HG02938 (cell line): ENCODE measurements around the gene C14orf132.

Source experiments
- ATAC-seq: cut with Tn5 transposase; IDR thresholded peaks from one replicate; pipeline ENCODE4 v1.9.1; 2021; ENCODE audit warnings: mild to moderate bottlenecking, moderate library complexity; ENCODE audit not compliant: unreplicated experiment

Gene C14orf132

DNA sequence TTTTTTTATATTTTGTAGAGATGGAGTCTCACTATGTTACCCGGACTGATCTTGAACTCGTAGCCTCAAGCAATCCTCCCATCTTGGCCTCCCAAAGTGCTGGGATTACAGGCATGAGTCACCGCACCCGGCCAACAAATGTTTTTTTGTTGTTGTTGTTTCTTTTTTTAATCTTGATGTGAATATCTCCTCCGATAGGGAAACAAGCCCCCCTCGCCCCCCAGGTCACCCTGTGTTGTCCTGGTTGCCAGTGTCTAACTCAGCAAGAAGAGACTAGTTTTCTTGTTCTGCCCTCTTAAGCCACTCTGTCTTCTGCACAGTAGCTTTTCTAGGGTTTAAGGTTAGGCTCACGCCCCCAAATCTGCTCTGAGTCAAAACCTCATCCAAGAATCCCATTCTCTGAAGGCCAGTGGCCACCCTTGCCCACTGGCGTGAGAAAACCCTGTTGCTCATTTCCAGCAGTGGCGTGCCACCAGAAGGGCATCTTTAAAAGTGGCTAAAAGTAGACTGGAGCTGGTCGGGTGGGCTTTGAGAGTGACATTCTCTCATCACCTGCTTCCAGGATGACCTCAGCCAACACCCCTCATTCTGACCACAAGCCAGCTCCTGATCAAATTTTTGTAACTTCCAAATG, 42.7 kb downstream of the C14orf132 start:
- no peak for ATAC-seq

DNA sequence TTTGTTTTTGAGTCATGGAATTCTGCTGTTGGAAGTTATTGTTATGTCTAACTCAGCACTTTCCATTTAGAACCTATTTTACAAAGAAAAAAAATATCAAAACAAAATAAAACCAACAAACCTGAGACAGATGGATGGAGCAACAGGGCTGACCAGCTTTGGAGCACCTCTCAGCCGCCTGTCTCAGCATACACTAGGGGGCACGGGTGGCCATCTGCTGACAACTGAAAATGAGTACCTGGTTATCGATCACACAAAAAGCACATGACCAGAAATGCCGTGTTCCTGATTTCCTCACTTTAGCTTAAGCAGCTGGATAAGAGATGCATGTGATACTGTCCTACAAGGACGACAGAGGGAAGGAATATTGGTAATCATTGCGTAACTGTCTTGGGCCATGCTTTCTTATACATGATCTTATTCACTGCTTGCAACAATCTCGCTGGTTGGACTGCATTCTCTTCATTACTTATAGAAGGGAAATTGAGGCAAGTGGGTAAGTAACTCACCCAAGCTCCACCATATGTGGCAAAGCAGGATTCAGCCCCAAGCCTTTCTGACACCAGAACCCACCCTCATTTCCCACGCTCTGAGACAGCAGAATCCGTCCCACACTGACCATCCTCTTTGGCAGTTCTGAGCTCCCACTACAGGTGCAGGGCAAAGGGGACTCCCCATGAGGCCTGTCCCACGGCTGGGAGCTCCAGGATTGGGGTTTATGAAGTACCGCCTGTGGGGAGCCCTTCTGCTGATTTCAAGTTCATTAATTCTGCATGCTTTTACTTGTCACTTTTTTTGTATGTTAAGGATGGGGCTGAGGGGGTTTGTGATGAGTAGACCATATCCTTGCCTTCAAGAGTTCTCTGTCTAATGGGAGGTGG, 43.5 kb downstream of the C14orf132 start:
- no peak for ATAC-seq

DNA sequence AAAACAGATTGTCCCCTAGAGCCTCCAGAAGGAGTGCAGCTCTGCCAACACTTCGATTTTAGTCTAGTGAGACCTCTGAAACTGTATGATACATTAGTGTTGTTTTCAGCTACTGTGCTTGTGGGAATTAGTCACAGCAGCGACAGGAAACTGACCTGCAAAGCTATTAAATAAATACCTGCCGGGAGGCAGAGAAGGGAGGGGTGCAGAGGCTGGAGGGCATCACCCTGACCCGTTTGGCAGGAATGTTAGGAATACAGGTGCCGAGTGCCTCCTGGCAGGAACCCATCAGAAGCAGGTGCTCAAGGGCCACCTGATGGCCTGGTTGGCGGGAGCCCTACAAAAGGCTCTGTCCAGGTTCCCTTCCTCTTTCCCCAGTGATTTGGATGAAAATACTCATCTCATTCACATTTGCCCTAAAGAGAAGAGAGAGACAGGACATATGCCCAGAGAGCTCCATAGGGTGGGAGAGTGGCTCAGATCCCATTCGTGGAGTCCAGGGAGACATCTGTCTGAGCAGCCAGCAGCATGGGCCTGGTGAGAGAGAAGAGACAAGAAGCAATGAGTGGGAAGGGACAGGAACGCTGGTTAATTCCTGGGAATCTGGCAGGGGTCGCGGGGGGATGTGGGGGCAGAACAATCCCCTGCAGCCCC, 44.6 kb downstream of the C14orf132 start:
- no peak for ATAC-seq

DNA sequence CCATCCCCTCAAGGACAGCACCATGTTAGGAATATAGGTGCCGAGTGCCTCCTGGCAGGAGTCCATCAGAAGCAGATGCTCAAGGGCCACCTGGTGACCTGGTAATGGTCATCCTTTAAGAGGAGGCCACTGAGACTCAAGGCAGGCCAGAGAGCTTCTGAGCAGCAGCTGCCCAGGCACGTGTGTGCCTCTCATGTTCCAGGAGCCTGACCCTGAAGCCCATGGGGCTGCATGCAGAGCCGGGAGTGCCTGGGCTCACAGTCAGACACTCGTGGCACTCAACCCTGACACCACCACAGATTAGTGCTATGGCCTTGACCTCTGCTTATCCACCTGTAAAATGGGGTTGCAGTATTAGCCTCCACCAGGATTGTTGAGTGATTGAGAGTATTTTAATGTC, 45.6 kb downstream of the C14orf132 start:
- ATAC-seq, result no peak

DNA sequence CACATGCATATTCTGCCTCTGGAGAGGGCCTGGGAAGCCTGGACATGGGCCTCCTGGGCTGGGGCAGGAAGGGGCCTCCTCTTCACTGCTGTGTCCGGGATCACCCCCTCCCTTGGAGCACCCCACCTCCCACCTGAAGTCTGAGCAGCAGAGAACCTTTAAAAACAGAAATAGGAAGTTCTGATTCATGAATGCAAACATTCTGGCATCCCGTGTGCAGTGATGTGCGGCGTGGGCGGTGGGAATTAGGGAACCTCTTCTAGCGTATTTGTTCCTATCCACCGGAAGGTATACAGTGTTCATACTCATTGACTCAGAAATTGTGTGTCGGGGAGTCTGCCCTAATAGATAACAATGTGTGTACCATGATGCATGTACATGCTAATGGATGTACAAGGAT, 46.2 kb downstream of the C14orf132 start:
- ATAC-seq, result no peak

DNA sequence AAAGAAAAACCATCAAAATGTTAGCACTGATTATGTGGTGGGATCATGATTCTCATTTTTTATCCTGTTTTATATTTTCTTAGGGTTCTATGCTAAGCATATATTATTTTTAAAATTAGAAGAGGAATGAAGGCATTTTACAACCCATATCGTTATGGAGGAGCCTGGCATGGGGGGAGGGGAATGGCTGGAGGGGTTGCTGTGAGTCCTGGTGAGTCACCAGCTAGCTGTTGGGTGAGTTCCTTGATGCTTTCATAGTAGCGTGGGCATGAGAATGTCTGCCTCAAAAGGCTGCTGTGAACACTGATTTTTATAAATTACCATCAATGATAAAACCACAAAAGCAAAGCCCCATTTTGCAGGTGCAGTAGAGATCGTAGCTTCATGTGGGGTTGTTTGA, 46.9 kb downstream of the C14orf132 start:
- no peak for ATAC-seq

DNA sequence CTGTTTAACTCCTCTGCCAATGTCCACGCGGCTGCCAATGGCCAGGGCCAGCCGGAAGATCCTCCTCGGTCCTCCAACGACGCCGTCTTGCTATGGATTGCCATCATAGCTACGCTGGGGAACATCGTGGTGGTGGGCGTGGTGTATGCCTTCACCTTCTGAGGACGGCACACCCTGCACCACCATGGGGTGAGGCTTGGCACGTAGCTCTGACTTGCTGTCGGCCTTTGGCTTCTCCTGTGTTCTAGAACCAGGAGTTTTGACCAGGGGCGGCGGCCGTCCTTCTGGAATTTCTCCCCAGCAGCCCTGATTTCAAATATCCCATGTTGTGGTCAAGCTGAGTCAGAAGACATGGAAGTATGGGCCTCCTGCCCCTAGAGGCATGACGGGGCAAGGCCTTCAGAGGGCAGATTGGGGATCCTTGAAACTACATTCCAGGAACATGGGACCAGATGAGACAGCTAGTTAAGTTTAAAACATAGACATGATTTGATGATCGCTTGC, 47.5 kb downstream of the C14orf132 start:
- no peak for ATAC-seq

DNA sequence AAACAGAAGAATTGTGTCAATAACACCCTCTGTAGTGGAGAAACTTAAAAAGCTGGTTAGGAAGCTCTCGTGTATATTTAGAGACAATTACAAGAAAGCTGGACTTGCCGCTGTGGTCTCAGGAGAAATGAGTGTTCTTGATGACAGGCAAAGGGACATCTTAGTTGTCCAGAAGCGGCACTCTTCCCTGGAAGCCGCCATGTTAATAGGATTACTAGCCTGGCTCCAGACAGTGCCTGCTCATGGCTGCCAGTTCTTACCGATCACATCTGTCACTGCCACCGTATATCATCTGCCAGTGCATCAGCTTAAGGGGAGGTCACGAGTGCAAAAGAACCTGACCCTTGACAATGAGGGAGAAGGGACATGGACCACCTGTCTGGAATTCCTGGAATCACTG, 48.9 kb downstream of the C14orf132 start:
- ATAC-seq, result no peak

DNA sequence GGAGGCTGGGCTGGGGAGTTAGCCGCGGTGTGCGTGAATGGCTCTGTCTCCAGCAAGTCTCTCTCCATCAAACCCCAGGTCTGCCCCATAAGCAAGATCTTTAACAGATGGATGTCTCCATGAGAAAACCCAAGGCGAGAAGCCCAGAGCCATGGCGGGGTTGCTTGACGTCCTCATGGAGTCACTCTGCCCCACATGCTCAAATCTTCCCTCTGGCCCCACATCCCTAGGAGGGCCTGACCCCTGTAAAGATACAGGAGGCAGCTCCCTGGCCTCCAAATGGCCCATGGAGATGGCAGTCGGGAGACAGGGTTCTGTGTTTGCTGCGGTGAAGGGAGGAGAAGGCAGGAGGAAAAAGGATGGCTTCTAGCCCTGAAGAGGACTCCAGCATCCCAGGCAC, 49.3 kb downstream of the C14orf132 start:
- no peak for ATAC-seq

DNA sequence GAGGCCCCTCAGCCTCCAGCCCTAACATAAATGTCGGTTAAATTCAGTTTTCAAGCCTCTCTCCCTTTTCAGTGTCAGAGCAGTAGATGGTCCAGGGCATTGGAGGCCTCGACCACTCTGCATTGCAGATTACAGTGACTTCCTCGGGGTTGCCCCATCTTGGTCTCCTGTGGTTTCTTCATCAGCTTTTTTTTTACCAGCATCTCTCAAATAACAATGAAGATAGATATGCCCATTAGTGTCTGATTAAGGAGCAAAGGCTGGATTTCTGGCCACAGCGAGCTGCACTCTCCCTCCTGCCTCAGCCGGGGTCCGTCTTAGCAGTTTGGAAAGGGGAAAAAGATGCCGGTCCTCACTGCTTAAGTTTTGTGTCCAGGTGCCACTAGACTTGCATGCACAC, 49.7 kb downstream of the C14orf132 start:
- ATAC-seq, result no peak

DNA sequence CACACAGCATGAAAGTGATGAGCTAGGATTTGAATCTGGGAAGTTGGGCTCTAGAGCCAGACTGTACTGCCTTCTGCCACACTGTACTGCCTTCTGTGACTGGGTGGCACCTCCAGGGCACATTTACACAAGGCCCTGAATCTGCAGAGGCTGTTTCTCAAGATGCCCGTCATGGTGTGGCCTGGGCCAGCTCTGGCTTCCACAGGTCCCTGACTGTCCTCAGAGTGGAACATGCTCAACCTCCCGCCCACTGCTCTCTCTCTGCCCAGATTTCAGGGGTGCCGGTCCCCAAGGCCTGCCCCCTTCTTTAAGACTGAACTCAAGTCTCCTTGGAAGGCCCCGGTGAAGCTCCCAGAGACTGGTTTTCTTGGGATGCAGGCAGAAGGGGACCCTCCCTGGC, 50.2 kb downstream of the C14orf132 start:
- no peak for ATAC-seq

DNA sequence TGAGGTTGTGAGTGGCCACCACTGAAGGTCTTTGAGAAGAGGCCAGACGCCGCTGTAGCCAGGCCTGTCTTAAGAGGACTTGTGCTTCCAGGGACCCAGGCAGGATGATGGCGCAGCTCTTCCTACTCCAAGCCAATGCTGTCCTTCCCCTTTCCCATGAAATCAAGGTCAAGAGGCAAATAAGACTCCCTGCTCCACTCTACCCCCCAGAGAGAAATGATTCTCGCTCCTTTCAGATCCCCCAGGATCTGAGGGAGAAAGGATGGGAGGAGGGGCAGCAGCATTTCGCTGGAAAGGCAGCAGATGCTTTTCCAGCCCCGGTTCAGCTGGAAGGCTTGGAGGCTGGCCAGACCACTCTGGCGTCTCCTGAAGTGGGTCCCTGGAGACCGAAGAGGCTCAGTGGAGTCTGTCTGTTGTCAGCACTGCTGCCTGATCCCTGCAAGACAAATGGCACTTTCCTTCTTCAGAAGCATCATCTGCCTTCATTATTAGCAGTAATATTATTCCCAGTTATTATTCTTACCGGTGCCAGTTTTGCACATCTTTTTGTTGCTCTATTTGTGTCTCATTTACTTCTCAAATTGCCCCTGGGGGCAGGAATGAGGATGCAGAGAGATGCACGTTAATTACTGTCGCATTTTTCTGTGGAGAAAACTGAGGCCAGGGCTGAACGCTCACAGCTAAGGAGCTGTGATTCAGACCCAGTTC, 51.4 kb downstream of the C14orf132 start:
- ATAC-seq, result no peak

DNA sequence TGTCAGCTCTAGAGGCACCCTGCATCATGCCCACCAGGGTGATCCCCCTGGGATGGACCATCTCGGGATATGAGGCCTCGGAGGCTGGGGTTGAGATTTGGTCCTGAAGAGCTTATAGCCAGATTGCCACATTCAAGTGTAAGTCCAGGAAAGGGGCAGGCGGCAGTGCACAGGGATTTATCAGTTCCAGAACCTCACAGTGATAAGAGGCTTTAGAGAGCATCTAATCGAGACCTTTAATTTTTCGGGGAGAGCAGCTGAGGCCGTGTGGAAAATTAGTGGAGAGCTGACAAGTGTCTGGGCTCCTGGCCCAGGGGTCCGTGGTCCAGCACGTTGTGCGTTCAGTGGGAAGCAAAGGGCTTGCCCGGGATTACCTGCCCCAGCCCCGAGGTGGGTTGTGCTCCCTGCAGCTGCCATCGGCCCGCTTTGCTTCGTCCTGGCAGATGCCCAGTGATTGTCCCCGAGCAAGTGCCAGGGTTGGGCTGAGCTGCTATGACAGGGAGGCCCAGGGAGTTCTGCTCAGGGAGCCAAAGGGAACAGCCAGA, 52.1 kb downstream of the C14orf132 start:
- no peak for ATAC-seq

DNA sequence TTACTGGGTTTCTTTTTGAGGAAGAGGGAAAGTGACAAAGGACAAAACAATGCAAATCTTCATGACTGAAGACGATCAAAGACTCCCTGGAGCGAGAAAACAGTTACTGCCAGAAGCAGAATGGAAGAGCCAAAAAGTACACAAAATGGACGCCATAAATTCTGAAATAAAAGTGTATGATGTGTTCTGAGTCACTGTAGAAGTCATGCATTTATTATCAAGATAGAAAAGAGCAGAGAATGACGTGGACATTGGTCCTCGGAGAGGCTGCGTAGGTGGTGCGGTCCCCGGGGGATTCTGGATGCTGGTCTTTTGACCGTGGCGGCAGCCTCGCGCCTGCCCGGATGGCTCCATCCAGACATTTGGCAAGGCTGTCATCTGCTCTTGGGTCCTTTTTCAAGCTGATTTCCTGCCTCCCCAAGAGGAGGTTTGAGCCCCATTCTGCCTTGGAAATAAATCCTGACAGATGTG, 52.8 kb downstream of the C14orf132 start:
- no peak for ATAC-seq

DNA sequence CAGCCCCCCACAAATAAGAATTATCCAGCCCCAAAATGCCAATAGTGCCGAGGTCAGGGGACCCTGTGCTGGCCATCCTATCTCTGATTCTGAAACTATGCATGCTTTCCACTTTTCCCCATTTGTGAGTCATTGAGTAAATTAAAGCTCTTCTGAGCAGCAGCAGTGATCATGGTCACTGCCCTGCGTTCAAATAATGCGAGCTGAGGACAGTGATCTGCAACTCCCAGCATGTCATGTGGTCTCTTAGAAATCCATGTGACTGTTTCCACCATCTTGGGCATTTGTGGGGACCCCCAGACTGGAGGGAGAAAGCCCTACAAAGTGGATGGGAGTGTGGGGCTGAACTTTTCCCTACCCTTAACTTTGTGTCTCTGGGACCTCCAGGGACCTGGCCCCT, 53.8 kb downstream of the C14orf132 start:
- ATAC-seq, result no peak

DNA sequence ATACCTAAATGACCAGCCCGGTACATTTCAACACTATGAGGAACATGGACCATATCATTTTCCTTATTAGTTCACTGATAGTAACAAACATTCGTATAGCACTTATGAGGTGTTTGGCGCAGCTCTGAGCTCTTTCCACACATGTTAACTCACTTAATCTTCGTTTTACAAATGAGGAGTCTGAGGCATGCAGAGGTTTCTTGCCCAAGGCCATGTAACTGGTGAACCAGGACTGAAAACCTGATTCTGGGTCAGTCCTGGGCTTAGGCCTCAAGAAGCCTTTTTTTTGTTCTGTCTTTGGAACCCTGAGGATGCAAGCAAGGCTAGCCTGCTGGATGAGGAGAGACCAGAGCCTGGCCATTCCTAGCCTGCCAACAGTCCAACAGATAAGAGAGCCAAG, 55.0 kb downstream of the C14orf132 start:
- ATAC-seq, result no peak

DNA sequence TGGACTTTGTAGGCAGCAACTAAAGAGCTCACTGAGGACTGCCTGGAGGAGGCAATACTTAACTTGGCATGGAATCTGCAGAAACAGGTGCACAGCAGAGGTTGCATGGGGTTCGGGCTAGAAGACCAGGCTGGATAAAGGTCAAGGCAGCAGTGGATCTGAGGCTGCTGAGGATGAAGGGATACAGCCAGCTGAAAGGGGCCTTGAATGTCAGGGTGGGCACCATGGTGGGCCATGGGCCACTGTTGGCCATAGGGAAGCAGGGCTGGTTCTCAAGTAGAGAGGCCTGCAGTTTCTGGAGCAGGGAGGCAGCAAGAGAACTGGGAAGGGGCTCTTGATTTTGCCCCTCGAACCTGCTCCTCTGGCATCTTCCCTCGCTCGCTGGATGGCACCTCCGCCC, 55.5 kb downstream of the C14orf132 start:
- ATAC-seq, result no peak

DNA sequence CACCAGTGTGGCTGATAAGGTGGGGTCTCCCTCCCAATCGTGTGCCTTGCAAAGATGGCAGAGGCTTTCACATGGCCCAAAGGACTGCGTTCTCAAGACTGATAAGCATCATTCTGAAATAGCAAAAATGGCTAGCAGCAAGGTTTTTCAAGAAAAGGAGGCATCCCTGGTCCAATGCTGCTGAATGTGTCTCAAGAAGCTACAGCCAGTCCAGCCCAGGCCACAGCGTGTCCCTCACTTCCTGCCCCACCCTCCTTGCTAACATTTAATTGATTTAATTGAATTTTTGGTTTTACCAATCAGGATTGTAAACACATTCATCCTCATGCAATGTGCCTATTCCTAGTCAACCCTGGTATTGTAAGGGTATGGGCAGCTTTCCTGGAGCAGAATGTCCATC, 55.9 kb downstream of the C14orf132 start:
- no peak for ATAC-seq

DNA sequence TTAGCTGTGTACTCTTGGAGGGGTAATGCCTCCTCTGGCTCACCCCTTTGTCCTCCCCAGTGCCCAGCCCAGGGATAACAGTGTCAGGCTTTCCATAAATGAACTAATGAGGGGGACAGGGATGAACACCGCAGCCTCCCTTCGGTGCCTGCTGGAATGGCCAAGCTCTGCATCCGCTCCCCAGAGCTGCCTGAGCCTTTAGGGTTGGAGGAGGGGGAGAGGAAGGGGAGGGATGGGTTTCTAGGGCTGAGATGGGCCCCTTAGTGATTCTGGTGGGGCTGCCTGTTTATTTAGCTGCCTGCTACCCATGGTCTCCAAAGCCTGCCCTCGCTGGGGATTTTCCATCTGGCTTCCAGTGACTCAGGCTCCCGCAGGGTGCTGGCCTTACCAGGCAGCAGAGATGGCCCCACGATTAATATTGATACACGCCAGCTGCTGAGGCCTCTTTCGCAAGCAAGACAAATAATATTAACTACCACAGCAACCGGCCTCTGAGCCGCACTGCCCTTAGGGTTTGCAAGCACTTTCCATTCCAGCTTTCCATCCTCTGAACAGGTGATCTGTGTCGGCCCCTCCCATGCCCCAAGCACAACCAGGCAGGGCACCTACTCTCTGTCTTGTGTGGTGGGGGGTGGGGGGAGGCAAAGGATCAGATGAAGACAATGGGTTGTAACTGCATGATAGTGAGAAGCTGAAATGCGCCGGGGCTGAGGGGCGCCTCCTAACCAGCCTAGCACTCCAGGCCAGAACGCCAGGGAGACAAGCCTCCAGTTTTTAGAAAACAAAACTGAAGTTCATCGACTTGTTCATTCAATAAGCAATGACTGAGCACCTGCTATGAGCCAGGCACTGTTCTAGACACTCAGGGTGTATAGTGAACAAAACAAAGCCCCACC, 56.7 kb downstream of the C14orf132 start:
- no peak for ATAC-seq
